PFSK-1 (cell line): Measurements from ENCODE around the gene RECQL.

Experiments used
- FOXP2 ChIP-seq: optimal IDR thresholded peaks from 2 replicates; pipeline ENCODE3; 2011; ENCODE audit warnings: borderline replicate concordance, control low read depth, inconsistent platforms; ENCODE audit not compliant: insufficient read depth; ENCODE audit errors: extremely low read length, extremely low read depth
- POLR2AphosphoS5 ChIP-seq: IDR thresholded peaks from 2 replicates; pipeline ENCODE4 v1.6.1; 2012; ENCODE audit warnings: low read depth, mild to moderate bottlenecking, control low read depth, low read length, moderate library complexity
- REST ChIP-seq, 2 experiments: IDR thresholded peaks; 2 replicates each; pipeline versions ENCODE4 v1.6.1 to v1.8.0; 2011 to 2012; ENCODE audit warnings: low read depth in 2 of 2, low read length in 2 of 2, control low read depth in 1 of 2, inconsistent platforms in 1 of 2, mild to moderate bottlenecking in 1 of 2, moderate library complexity in 1 of 2; ENCODE audit not compliant: insufficient read depth in 1 of 2
- SIN3A ChIP-seq: IDR thresholded peaks from 2 replicates; pipeline ENCODE4 v1.6.1; 2012; ENCODE audit warnings: mild to moderate bottlenecking, low read length, moderate library complexity, borderline replicate concordance; ENCODE audit not compliant: insufficient read depth
- TAF1 ChIP-seq: IDR thresholded peaks from 2 replicates; pipeline ENCODE4 v1.6.1; 2012; ENCODE audit warnings: low read length, control low read depth, borderline replicate concordance; ENCODE audit not compliant: insufficient read depth

GRCh38 chr12:21444193-21445146 lies 57.0 kb downstream of the RECQL start:
- no peak for TF ChIP-seq POLR2AphosphoS5
- TF ChIP-seq REST (IDR thresholded peaks at IDR 0.05; ENCODE audit: insufficient read depth in 1 of 2, low read depth in 2 of 2, low read length in 2 of 2): no peak
- TF ChIP-seq SIN3A: no peak
- TF ChIP-seq TAF1: no peak
- TF ChIP-seq FOXP2: no peak
